GM12878 (cell line): Measurements from ENCODE around the gene IGF2BP1.

Experiments used
- ASH2L ChIP-seq: fragments of 300-600, 200-600 bp; sonication (generic); IDR thresholded peaks from 2 replicates; pipeline ENCODE4 v1.6.1; 2017; ENCODE audit warnings: low read depth, mild to moderate bottlenecking, borderline replicate concordance
- ATF3 ChIP-seq: IDR thresholded peaks from 2 replicates; pipeline ENCODE4 v1.6.1; 2011; ENCODE audit warnings: low read depth, mild to moderate bottlenecking, low read length, moderate library complexity, borderline replicate concordance; ENCODE audit errors: extremely low read depth
- ATF7 ChIP-seq: fragments of 450-650 bp; IDR thresholded peaks from 2 replicates; pipeline ENCODE4 v1.6.1; 2016; ENCODE audit warnings: low read depth, mild to moderate bottlenecking
- BMI1 ChIP-seq: fragments of 450-650 bp; IDR thresholded peaks from 2 replicates; pipeline ENCODE4 v1.6.1; 2016; ENCODE audit warnings: mild to moderate bottlenecking, moderate library complexity, borderline replicate concordance
- CTCF ChIP-seq, 3 experiments: IDR thresholded peaks in 2 of 3; conservative IDR thresholded peaks in 1 of 3; 2 replicates each; pipeline ENCODE4 v1.5.1; 2011; ENCODE audit warnings: low read depth in 3 of 3, low read length in 3 of 3, mild to moderate bottlenecking in 3 of 3, control low read depth in 2 of 3, moderate library complexity in 2 of 3, inconsistent platforms in 1 of 3, mixed read lengths in 1 of 3; ENCODE audit not compliant: control insufficient read depth in 2 of 3, insufficient read depth in 1 of 3; ENCODE audit errors: extremely low read depth in 1 of 3
- E2F8 ChIP-seq: fragments of 450-650 bp; IDR thresholded peaks from 2 replicates; pipeline ENCODE4 v1.6.1; 2018; ENCODE audit warnings: mild to moderate bottlenecking, low read depth, moderate library complexity; ENCODE audit not compliant: partially characterized antibody
- ESRRA ChIP-seq: IDR thresholded peaks from 2 replicates; pipeline ENCODE4 v1.6.1; 2012; ENCODE audit warnings: mild to moderate bottlenecking, low read length, improper control_type of control experiment
- FOS ChIP-seq: IDR thresholded peaks from 3 replicates; pipeline ENCODE4 v1.6.1; 2011; ENCODE audit warnings: borderline replicate concordance; ENCODE audit not compliant: insufficient read length; ENCODE audit errors: extremely low read depth
- MAX ChIP-seq: IDR thresholded peaks from 2 replicates; pipeline ENCODE4 v1.6.1; 2012; ENCODE audit warnings: low read depth, low read length, improper control_type of control experiment
- POLR2A ChIP-seq: IDR thresholded peaks from 2 replicates; pipeline ENCODE4 v1.6.1; 2011; ENCODE audit warnings: low read depth, mild to moderate bottlenecking, low read length
- TAF1 ChIP-seq: IDR thresholded peaks from 2 replicates; pipeline ENCODE4 v1.6.1; 2011; ENCODE audit warnings: mild to moderate bottlenecking, low read depth, low read length, borderline replicate concordance
- USF2 ChIP-seq: IDR thresholded peaks from 2 replicates; pipeline ENCODE4 v1.6.1; 2011; ENCODE audit warnings: low read depth, low read length, improper control_type of control experiment, borderline replicate concordance
- ZNF24 ChIP-seq: fragments of 450-650 bp; IDR thresholded peaks from 2 replicates; pipeline ENCODE4 v1.6.1; 2017; ENCODE audit warnings: antibody characterized with exemption, mild to moderate bottlenecking
- ZNF274 ChIP-seq: IDR thresholded peaks from one replicate; pipeline ENCODE4 v1.8.0; 2011; ENCODE audit not compliant: insufficient read length, insufficient read depth

- TF ChIP-seq CTCF (IDR thresholded peaks at IDR 0.05 in 2 of 3, conservative IDR thresholded peaks at IDR 0.05 in 1 of 3; ENCODE audit: control insufficient read depth in 2 of 3, extremely low read depth in 1 of 3, insufficient read depth in 1 of 3, low read depth in 3 of 3, low read length in 3 of 3) (peak; percentile 65 to 92 (median 74)), FOS (no peak), TAF1 (no peak), MAX (no peak), ZNF274 (no peak), E2F8 (no peak), ATF3 (no peak), POLR2A (no peak), ATF7 (no peak), ESRRA (no peak), ZNF24 (no peak), BMI1 (no peak), ASH2L (no peak), USF2 (no peak)
Measured at GRCh38 chr17:49035470-49036269, 38.5 kb downstream of the IGF2BP1 start.
